GM23338 (cell line): ENCODE results near the gene LIME1. TPM values are rescaled to one million over a fixed set of nuclear protein-coding genes. Genes with fewer than 3 reads are reported as not detected.
A peak's percentile ranks its signal among the peaks of the same experiment; 100 is the strongest.

Experiments
- ATAC-seq: fragments of 200-7000 bp; cut with Tn5 transposase; 3 replicates; pipeline ENCODE4 v1.9.1; 2020
- DNase-seq: peaks from one replicate; pipeline ENCODE4 v3.0.0-alpha.2; 2015; ENCODE audit warnings: low spot score
- H2AFZ ChIP-seq: fragments of 200-600 bp; sonication (generic); 2 replicates; pipeline ENCODE4 v1.8.0; 2016; ENCODE audit warnings: antibody characterized with exemption, mild to moderate bottlenecking, moderate library complexity
- H3F3A ChIP-seq: fragments of 200-600 bp; sonication (generic); replicated peaks from 2 replicates; pipeline ENCODE4 v1.8.0; 2017; ENCODE audit warnings: antibody characterized with exemption, mixed run types, low read depth
- H3K27ac ChIP-seq: fragments of 200-600 bp; sonication (generic); 2 replicates; pipeline ENCODE4 v1.6.1; 2016; ENCODE audit warnings: low read depth
- H3K27me3 ChIP-seq: fragments of 200-600 bp; sonication (generic); 2 replicates; pipeline ENCODE4 v1.8.0; 2016; ENCODE audit warnings: mild to moderate bottlenecking, mixed run types, moderate library complexity; ENCODE audit not compliant: insufficient read depth
- H3K36me3 ChIP-seq: fragments of 200-600 bp; sonication (generic); 2 replicates; pipeline ENCODE4 v1.8.0; 2016; ENCODE audit warnings: mild to moderate bottlenecking; ENCODE audit not compliant: insufficient read depth
- H3K4me1 ChIP-seq: fragments of 200-600 bp; sonication (generic); 2 replicates; pipeline ENCODE4 v1.8.0; 2016; ENCODE audit warnings: mild to moderate bottlenecking, moderate library complexity; ENCODE audit not compliant: insufficient read depth
- H3K4me2 ChIP-seq: fragments of 200-600 bp; sonication (generic); 2 replicates; pipeline ENCODE4 v1.7.1; 2017; ENCODE audit warnings: mixed run types
- H3K4me3 ChIP-seq: fragments of 200-600 bp; sonication (generic); 2 replicates; pipeline ENCODE4 v1.6.1; 2016; ENCODE audit warnings: mixed run types
- H3K79me2 ChIP-seq: fragments of 200-600 bp; sonication (generic); replicated peaks from 2 replicates; pipeline ENCODE4 v1.8.0; 2017; ENCODE audit warnings: mild to moderate bottlenecking; ENCODE audit not compliant: insufficient read depth
- H3K9me2 ChIP-seq: fragments of 200-600 bp; sonication (generic); 2 replicates; pipeline ENCODE4 v1.8.0; 2017; ENCODE audit not compliant: insufficient read depth
- H4K20me1 ChIP-seq: fragments of 200-600 bp; sonication (generic); replicated peaks from 2 replicates; pipeline ENCODE4 v1.8.0; 2017; ENCODE audit warnings: mild to moderate bottlenecking; ENCODE audit not compliant: insufficient read depth
- H3K27ac Mint-ChIP-seq: 2 replicates; pipeline ENCODE4 v1.8.0; 2020; ENCODE audit warnings: inconsistent platforms, mild to moderate bottlenecking, moderate library complexity, mixed read lengths
- H3K27me3 Mint-ChIP-seq: 3 replicates; pipeline ENCODE4 v1.8.0; 2022; ENCODE audit warnings: low read depth, mild to moderate bottlenecking, moderate library complexity, mixed read lengths, inconsistent platforms; ENCODE audit not compliant: insufficient read depth, poor library complexity
- H3K36me3 Mint-ChIP-seq: 3 replicates; pipeline ENCODE4 v1.8.0; 2021; ENCODE audit warnings: low read depth, mild to moderate bottlenecking, inconsistent platforms, moderate library complexity, mixed read lengths
- H3K4me1 Mint-ChIP-seq: 3 replicates; pipeline ENCODE4 v1.8.0; 2020; ENCODE audit warnings: mild to moderate bottlenecking, inconsistent platforms, mixed read lengths
- H3K4me3 Mint-ChIP-seq: 3 replicates; pipeline ENCODE4 v1.8.0; 2021; ENCODE audit warnings: moderate library complexity, mild to moderate bottlenecking, inconsistent platforms, mixed read lengths
- H3K9me3 Mint-ChIP-seq: 3 replicates; pipeline ENCODE4 v1.8.0; 2020; ENCODE audit warnings: moderate library complexity, mild to moderate bottlenecking, inconsistent platforms, mixed read lengths
- CREB1 ChIP-seq: fragments of 250-450 bp; sonication (Bioruptor Pico); IDR thresholded peaks from 2 replicates; pipeline ENCODE4 v1.5.0; 2020; ENCODE audit warnings: low read depth, mild to moderate bottlenecking, moderate library complexity
- EZH2phosphoT487 ChIP-seq: fragments of 200-600 bp; sonication (generic); IDR thresholded peaks from one replicate; pipeline ENCODE4 v1.8.1; 2018; ENCODE audit warnings: antibody characterized with exemption; ENCODE audit not compliant: unreplicated experiment
- JUNB ChIP-seq: IDR thresholded peaks from one replicate; pipeline ENCODE4 v1.6.1; 2016; ENCODE audit warnings: antibody characterized with exemption; ENCODE audit not compliant: unreplicated experiment
- NANOG ChIP-seq: IDR thresholded peaks from 2 replicates; pipeline ENCODE4 v1.6.1; 2016; ENCODE audit warnings: antibody characterized with exemption, borderline replicate concordance
- POLR2AphosphoS5 ChIP-seq: IDR thresholded peaks from 2 replicates; pipeline ENCODE4 v1.6.1; 2016; ENCODE audit warnings: antibody characterized with exemption, low read depth
- REST ChIP-seq: IDR thresholded peaks from one replicate; pipeline ENCODE4 v1.6.1; 2018; ENCODE audit warnings: antibody characterized with exemption; ENCODE audit not compliant: unreplicated experiment
- STAT1 ChIP-seq: IDR thresholded peaks from one replicate; pipeline ENCODE4 v1.6.1; 2016; ENCODE audit warnings: antibody characterized with exemption; ENCODE audit not compliant: unreplicated experiment
- ZNF114 ChIP-seq: fragments of 250-450 bp; sonication (Bioruptor Pico); IDR thresholded peaks from 2 replicates; pipeline ENCODE4 v1.5.0; 2020; ENCODE audit warnings: mild to moderate bottlenecking, moderate library complexity
- ZNF331 ChIP-seq: fragments of 250-450 bp; sonication (Bioruptor Pico); IDR thresholded peaks from 2 replicates; pipeline ENCODE4 v1.5.0; 2020; ENCODE audit warnings: low read depth, mild to moderate bottlenecking, moderate library complexity
- polyA plus RNA-seq: library from polyadenylated mRNA; unstranded; fragments of >200 nt; fragmentation: Nextera tagmentation; extraction: Ambion mirVana; gene quantifications from 2 replicates; pipeline ENCODE4 v1.2.1, GENCODE V29; 2016
- total RNA-seq: library from RNA; depleted of rRNA; stranded (reverse); fragments of >200 nt; shearing (Covaris generic); gene quantifications from 2 replicates; pipeline ENCODE4 v1.2.3, GENCODE V29; 2014
- TF ChIP-seq, protein P1 (sequence below): fragments of 250-450 bp; sonication (Bioruptor Pico); IDR thresholded peaks from 2 replicates; pipeline ENCODE4 v1.5.0; 2020; ENCODE audit warnings: mild to moderate bottlenecking, moderate library complexity

The LIME1 gene
- total and polyA plus RNA-seq, 2 experiments from 2014 or later = 4.7 to 12.2 TPM

DNA sequence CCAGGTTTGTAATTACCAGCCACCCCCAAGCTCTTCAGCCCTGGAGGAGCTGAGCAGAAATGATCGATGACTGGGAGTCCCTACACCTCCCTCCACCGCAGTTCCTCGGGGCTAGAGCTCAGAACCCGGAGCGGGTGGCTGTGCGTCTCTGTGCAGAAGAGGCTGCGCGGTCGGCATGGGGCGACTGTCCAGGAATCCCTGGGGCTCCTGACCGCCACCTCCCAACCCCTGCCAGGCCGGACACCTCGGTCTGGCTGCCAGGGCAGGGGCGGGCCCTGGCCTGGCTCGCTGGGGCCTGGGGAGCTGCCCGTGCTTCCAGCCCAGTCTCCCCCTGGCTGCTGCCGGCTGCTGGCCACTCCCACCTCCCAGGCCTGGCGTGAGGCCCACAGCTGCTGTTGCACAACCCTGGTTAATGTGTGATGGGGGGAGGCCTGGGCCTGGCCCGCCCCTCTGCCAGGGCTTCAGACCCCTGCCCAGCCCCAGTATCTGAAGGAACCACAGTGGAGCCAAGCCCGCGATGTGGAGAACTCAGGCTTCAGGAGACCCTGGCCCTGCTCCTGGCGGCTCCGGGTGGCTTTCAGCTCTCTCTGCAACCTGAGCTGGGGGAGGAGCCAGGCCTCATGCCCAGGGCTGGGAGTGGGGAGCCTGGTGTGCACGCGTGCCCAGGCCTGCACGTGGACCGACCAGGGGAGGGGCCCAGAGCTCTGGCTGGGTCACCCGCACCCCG is 4.3 kb downstream of the LIME1 start:
- H3K4me2 ChIP-seq = peak overlapping the region; percentile 86
- peak; percentile 43 for ATAC-seq
- peaks cover 11% of the 10 kb centered on the region for H3K27me3 Mint-ChIP-seq
- no peaks in the 10 kb centered on the region; the same call in 2 of the 3 replicates for H3K4me1 Mint-ChIP-seq
- peaks cover 6% of the 10 kb centered on the region for H3K27me3 ChIP-seq
- TF ChIP-seq CREB1 (CRISPR knock-in tag) (no peak), POLR2AphosphoS5 (peak; percentile 68)
- peak; percentile 73 for DNase-seq
- H3K27ac ChIP-seq = peak overlapping the region; percentile 50; the same call in 1 of the 2 replicates
- H3K9me2 ChIP-seq = no peaks in the 10 kb centered on the region
- H3K27ac Mint-ChIP-seq = no peak overlapping the region
- H3K36me3 ChIP-seq = no peaks in the 10 kb centered on the region
- no peaks in the 10 kb centered on the region for H3K79me2 ChIP-seq
- H4K20me1 ChIP-seq = no peaks in the 10 kb centered on the region
- no peaks in the 10 kb centered on the region; the same call in 2 of the 3 replicates for H3K9me3 Mint-ChIP-seq
- peak overlapping the region; percentile 68; the same call in 2 of the 3 replicates for H3K4me3 Mint-ChIP-seq
- H3K4me1 ChIP-seq = peaks cover 7% of the 10 kb centered on the region; the same call in 1 of the 2 replicates
- peak overlapping the region; percentile 71 for H3K4me3 ChIP-seq
- peaks cover 8% of the 10 kb centered on the region for H3K36me3 Mint-ChIP-seq
- peak overlapping the region; percentile 76; the same call in 1 of the 2 replicates for H2AFZ ChIP-seq
- H3F3A ChIP-seq = peaks cover 14% of the 10 kb centered on the region; the same call in 1 of the 2 replicates

GRCh38 chr20:63741354-63741675 is 4.9 kb downstream of the LIME1 start:
- H3K27me3 ChIP-seq = peaks cover 6% of the 10 kb centered on the region
- no peak overlapping the region; the same call in 1 of the 2 replicates for H2AFZ ChIP-seq
- peak overlapping the region; percentile 50; the same call in 1 of the 2 replicates for H3K27ac ChIP-seq
- no peaks in the 10 kb centered on the region for H3K9me2 ChIP-seq
- H3K4me1 ChIP-seq = peaks cover 7% of the 10 kb centered on the region; the same call in 1 of the 2 replicates
- Mint-ChIP-seq H3K9me3 (no peaks in the 10 kb centered on the region; the same call in 2 of the 3 replicates), H3K27ac (no peak overlapping the region), H3K4me3 (peak overlapping the region; percentile 68; the same call in 2 of the 3 replicates), H3K27me3 (peaks cover 10% of the 10 kb centered on the region), H3K36me3 (peaks cover 8% of the 10 kb centered on the region), H3K4me1 (no peaks in the 10 kb centered on the region; the same call in 2 of the 3 replicates)
- H3K4me2 ChIP-seq = peak overlapping the region; percentile 86
- DNase-seq = no peak
- no peaks in the 10 kb centered on the region for H4K20me1 ChIP-seq
- no peaks in the 10 kb centered on the region for H3K79me2 ChIP-seq
- peak overlapping the region; percentile 71 for H3K4me3 ChIP-seq
- no peaks in the 10 kb centered on the region for H3K36me3 ChIP-seq
- peaks cover 14% of the 10 kb centered on the region; the same call in 1 of the 2 replicates for H3F3A ChIP-seq
- ATAC-seq = no peak
- TF ChIP-seq POLR2AphosphoS5 (no peak), ZNF114 (CRISPR knock-in tag) (no peak), NANOG (no peak), EZH2phosphoT487 (no peak), STAT1 (no peak), JUNB (no peak), CREB1 (CRISPR knock-in tag) (no peak), ZNF331 (no peak), REST (no peak)
- TF ChIP-seq, protein P1, sequence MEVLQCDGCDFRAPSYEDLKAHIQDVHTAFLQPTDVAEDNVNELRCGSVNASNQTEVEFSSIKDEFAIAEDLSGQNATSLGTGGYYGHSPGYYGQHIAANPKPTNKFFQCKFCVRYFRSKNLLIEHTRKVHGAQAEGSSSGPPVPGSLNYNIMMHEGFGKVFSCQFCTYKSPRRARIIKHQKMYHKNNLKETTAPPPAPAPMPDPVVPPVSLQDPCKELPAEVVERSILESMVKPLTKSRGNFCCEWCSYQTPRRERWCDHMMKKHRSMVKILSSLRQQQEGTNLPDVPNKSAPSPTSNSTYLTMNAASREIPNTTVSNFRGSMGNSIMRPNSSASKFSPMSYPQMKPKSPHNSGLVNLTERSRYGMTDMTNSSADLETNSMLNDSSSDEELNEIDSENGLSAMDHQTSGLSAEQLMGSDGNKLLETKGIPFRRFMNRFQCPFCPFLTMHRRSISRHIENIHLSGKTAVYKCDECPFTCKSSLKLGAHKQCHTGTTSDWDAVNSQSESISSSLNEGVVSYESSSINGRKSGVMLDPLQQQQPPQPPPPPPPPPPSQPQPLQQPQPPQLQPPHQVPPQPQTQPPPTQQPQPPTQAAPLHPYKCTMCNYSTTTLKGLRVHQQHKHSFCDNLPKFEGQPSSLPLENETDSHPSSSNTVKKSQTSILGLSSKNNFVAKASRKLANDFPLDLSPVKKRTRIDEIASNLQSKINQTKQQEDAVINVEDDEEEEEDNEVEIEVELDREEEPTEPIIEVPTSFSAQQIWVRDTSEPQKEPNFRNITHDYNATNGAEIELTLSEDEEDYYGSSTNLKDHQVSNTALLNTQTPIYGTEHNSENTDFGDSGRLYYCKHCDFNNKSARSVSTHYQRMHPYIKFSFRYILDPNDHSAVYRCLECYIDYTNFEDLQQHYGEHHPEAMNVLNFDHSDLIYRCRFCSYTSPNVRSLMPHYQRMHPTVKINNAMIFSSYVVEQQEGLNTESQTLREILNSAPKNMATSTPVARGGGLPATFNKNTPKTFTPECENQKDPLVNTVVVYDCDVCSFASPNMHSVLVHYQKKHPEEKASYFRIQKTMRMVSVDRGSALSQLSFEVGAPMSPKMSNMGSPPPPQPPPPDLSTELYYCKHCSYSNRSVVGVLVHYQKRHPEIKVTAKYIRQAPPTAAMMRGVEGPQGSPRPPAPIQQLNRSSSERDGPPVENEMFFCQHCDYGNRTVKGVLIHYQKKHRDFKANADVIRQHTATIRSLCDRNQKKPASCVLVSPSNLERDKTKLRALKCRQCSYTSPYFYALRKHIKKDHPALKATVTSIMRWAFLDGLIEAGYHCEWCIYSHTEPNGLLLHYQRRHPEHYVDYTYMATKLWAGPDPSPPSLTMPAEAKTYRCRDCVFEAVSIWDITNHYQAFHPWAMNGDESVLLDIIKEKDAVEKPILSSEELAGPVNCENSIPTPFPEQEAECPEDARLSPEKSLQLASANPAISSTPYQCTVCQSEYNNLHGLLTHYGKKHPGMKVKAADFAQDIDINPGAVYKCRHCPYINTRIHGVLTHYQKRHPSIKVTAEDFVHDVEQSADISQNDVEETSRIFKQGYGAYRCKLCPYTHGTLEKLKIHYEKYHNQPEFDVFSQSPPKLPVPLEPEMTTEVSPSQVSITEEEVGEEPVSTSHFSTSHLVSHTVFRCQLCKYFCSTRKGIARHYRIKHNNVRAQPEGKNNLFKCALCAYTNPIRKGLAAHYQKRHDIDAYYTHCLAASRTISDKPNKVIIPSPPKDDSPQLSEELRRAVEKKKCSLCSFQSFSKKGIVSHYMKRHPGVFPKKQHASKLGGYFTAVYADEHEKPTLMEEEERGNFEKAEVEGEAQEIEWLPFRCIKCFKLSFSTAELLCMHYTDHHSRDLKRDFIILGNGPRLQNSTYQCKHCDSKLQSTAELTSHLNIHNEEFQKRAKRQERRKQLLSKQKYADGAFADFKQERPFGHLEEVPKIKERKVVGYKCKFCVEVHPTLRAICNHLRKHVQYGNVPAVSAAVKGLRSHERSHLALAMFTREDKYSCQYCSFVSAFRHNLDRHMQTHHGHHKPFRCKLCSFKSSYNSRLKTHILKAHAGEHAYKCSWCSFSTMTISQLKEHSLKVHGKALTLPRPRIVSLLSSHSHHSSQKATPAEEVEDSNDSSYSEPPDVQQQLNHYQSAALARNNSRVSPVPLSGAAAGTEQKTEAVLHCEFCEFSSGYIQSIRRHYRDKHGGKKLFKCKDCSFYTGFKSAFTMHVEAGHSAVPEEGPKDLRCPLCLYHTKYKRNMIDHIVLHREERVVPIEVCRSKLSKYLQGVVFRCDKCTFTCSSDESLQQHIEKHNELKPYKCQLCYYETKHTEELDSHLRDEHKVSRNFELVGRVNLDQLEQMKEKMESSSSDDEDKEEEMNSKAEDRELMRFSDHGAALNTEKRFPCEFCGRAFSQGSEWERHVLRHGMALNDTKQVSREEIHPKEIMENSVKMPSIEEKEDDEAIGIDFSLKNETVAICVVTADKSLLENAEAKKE (CRISPR knock-in tag) = no peak
